K562 (cell line): ENCODE measurements around the gene PRODH. TPM values are rescaled to one million over a fixed set of nuclear protein-coding genes. Genes with fewer than 3 reads are reported as not detected.

Experiments used
- MYBL2 ChIP-seq, 2 experiments: fragments of 450-650 bp in 1 of 2; sonication (generic) in 1 of 2; formaldehyde crosslinking in 1 of 2; IDR thresholded peaks; 2 replicates each; pipeline versions ENCODE4 v1.6.1 to v1.8.1; 2017 to 2022; ENCODE audit warnings: borderline replicate concordance in 1 of 2, inconsistent platforms in 1 of 2, low read depth in 1 of 2, mild to moderate bottlenecking in 1 of 2, missing genetic modification reagents in 1 of 2, moderate library complexity in 1 of 2
- polyA plus RNA-seq, 8 experiments: library from polyadenylated mRNA; depleted of rRNA in 4 of 8; stranded (reverse) in 5 of 8; unstranded in 3 of 8; fragments of >200 nt; fragmentation: Nextera tagmentation in 2 of 8; fragmentation: Illumina TruSeq in 1 of 8; extraction: Ambion mirVana in 2 of 8; extraction: Trizol in 1 of 8; gene quantifications; 2 replicates each; pipeline versions ENCODE4 v1.2.1 to v1.2.3, GENCODE V29; 2011 to 2014; ENCODE audit warnings: inconsistent platforms in 1 of 8, missing spikeins in 1 of 8
- total RNA-seq, 7 experiments: library from RNA; depleted of rRNA in 6 of 7; stranded (reverse); fragments of >200 nt in 6 of 7; fragmentation: Illumina TruSeq in 2 of 7; extraction: Trizol in 2 of 7; gene quantifications; 2 replicates each; pipeline versions ENCODE4 v1.2.1 to v1.2.3, GENCODE V29; 2011 to 2021; ENCODE audit warnings: low replicate concordance in 1 of 7
- TF ChIP-seq, protein P1 (sequence below), 2 experiments: fragments of 150-350 bp in 1 of 2; IDR thresholded peaks; 2 replicates each; pipeline ENCODE4 v1.6.1; 2012 to 2016; ENCODE audit warnings: low read depth in 2 of 2, low read length in 2 of 2, mild to moderate bottlenecking in 1 of 2, moderate library complexity in 1 of 2
- TF ChIP-seq, protein P2 (sequence below): sonication (generic); formaldehyde crosslinking; IDR thresholded peaks from 2 replicates; pipeline ENCODE4 v1.8.1; 2022; ENCODE audit warnings: missing genetic modification reagents
- TF ChIP-seq, protein P3 (sequence below): sonication (generic); formaldehyde crosslinking; IDR thresholded peaks from 2 replicates; pipeline ENCODE4 v1.8.0; 2022; ENCODE audit warnings: mild to moderate bottlenecking, low read depth, missing genetic modification reagents

PRODH gene
- total and polyA plus RNA-seq, 9 of the 15 experiments (the other 6 are each of a cell fraction or from before 2014, with no cell fraction given): 0.07 to 0.11 TPM; not detected in 7

DNA sequence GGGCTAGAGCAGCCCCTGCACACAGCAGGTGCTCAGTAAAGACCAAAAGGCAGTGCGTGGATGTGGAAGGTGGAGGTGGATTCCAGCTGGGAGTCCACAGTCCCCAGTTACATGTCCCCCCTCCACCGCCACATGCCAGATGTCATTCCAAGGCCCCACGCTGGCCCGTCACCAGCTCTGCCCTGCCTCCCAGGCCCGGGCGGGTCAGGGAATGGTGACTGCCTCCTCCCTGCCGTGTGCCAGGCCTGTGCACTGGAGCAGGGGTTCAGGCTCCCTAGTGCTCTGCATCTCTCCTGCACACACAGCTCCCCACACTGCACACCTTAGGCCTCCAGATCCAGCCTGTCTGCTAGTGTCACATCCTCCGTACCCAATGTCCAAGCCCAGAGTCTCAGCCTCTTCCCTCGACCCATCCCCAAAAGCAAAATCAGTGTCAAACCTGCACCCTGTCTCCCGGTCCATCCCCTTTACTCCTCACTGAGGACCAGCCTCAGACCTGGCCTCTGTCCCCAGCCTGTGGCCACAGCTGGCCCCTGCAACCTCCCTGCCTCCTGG lies 40.2 kb upstream of the PRODH start (continued):
- TF ChIP-seq, protein P1, sequence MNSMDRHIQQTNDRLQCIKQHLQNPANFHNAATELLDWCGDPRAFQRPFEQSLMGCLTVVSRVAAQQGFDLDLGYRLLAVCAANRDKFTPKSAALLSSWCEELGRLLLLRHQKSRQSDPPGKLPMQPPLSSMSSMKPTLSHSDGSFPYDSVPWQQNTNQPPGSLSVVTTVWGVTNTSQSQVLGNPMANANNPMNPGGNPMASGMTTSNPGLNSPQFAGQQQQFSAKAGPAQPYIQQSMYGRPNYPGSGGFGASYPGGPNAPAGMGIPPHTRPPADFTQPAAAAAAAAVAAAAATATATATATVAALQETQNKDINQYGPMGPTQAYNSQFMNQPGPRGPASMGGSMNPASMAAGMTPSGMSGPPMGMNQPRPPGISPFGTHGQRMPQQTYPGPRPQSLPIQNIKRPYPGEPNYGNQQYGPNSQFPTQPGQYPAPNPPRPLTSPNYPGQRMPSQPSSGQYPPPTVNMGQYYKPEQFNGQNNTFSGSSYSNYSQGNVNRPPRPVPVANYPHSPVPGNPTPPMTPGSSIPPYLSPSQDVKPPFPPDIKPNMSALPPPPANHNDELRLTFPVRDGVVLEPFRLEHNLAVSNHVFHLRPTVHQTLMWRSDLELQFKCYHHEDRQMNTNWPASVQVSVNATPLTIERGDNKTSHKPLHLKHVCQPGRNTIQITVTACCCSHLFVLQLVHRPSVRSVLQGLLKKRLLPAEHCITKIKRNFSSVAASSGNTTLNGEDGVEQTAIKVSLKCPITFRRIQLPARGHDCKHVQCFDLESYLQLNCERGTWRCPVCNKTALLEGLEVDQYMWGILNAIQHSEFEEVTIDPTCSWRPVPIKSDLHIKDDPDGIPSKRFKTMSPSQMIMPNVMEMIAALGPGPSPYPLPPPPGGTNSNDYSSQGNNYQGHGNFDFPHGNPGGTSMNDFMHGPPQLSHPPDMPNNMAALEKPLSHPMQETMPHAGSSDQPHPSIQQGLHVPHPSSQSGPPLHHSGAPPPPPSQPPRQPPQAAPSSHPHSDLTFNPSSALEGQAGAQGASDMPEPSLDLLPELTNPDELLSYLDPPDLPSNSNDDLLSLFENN (IDR thresholded peaks at IDR 0.05; ENCODE audit: low read depth in 2 of 2, low read length in 2 of 2): no peak
- no peak for TF ChIP-seq MYBL2 (IDR thresholded peaks at IDR 0.05; ENCODE audit: low read depth)
- 0 out of 2 replicates have a peak, but pooled peaks have one; percentile 74 for TF ChIP-seq MYBL2 (CRISPR knock-in tag; IDR thresholded peaks at IDR 0.05; ENCODE audit: borderline replicate concordance)
- TF ChIP-seq, protein P2, sequence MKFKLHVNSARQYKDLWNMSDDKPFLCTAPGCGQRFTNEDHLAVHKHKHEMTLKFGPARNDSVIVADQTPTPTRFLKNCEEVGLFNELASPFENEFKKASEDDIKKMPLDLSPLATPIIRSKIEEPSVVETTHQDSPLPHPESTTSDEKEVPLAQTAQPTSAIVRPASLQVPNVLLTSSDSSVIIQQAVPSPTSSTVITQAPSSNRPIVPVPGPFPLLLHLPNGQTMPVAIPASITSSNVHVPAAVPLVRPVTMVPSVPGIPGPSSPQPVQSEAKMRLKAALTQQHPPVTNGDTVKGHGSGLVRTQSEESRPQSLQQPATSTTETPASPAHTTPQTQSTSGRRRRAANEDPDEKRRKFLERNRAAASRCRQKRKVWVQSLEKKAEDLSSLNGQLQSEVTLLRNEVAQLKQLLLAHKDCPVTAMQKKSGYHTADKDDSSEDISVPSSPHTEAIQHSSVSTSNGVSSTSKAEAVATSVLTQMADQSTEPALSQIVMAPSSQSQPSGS (CRISPR knock-in tag): 0 out of 2 replicates have a peak, but pooled peaks have one; percentile 17
- TF ChIP-seq, protein P3, sequence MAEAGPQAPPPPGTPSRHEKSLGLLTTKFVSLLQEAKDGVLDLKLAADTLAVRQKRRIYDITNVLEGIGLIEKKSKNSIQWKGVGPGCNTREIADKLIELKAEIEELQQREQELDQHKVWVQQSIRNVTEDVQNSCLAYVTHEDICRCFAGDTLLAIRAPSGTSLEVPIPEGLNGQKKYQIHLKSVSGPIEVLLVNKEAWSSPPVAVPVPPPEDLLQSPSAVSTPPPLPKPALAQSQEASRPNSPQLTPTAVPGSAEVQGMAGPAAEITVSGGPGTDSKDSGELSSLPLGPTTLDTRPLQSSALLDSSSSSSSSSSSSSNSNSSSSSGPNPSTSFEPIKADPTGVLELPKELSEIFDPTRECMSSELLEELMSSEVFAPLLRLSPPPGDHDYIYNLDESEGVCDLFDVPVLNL (CRISPR knock-in tag): peak; percentile 9; the same call in 1 of the 2 replicates
